CD8-positive, alpha-beta memory T cell (primary cell): ENCODE measurements around the gene ANTXR2. TPM values are rescaled to one million over a fixed set of nuclear protein-coding genes. Genes with fewer than 3 reads are reported as not detected.

ENCODE experiments used
- CTCF ChIA-PET: fragments of 350-600 bp; sonication (Branson Sonifier 250); formaldehyde crosslinking; loops from one replicate; lab custom pipeline; 2021; ENCODE audit warnings: antibody characterized with exemption; lab: Charles Lee
- POLR2A ChIA-PET: fragments of 350-600 bp; sonication (Branson Sonifier 250); formaldehyde crosslinking; loops from one replicate; lab custom pipeline; 2021; ENCODE audit warnings: antibody characterized with exemption; lab: Charles Lee
- DNase-seq, 5 donors: peaks; one replicate each; pipeline versions ENCODE4 v3.0.0 to v3.0.0-alpha.2; 2020 to 2022; ENCODE audit warnings: mixed read lengths in 1 of 5
- H3K27ac ChIP-seq: one replicate; pipeline ENCODE4 v1.7.0; 2013; ENCODE audit warnings: low read depth, mild to moderate bottlenecking, low read length, moderate library complexity
- H3K27me3 ChIP-seq: 2 replicates; pipeline ENCODE4 v1.7.0; 2013; ENCODE audit warnings: low read length, mild to moderate bottlenecking; ENCODE audit not compliant: insufficient read depth, poor library complexity, severe bottlenecking
- H3K36me3 ChIP-seq: 2 replicates; pipeline ENCODE4 v1.7.0; 2013; ENCODE audit warnings: mild to moderate bottlenecking, low read length, moderate library complexity; ENCODE audit not compliant: insufficient read depth
- H3K4me1 ChIP-seq: 2 replicates; pipeline ENCODE4 v1.7.0; 2013; ENCODE audit warnings: mild to moderate bottlenecking, low read length, moderate library complexity; ENCODE audit not compliant: insufficient read depth
- H3K4me3 ChIP-seq: 2 replicates; pipeline ENCODE4 v1.7.0; 2013; ENCODE audit warnings: mild to moderate bottlenecking, low read length
- H3K9me3 ChIP-seq: 2 replicates; pipeline ENCODE4 v1.7.0; 2013; ENCODE audit warnings: mild to moderate bottlenecking, low read length
- H3K27ac Mint-ChIP-seq, 8 donors: one replicate each; pipeline ENCODE4 v1.8.0; 2020 to 2021; ENCODE audit warnings: mixed read lengths in 8 of 8, mild to moderate bottlenecking in 6 of 8, inconsistent platforms in 3 of 8, moderate library complexity in 3 of 8
- H3K27me3 Mint-ChIP-seq, 2 donors: one replicate each; pipeline ENCODE4 v1.8.0; 2020 to 2021; ENCODE audit warnings: mixed read lengths in 2 of 2, mild to moderate bottlenecking in 1 of 2, moderate library complexity in 1 of 2
- H3K36me3 Mint-ChIP-seq, 3 donors: one replicate each; pipeline ENCODE4 v1.8.0; 2020 to 2021; ENCODE audit warnings: mixed read lengths in 3 of 3, inconsistent platforms in 1 of 3, mild to moderate bottlenecking in 1 of 3
- H3K4me1 Mint-ChIP-seq, 3 donors: one replicate each; pipeline ENCODE4 v1.8.0; 2020 to 2021; ENCODE audit warnings: mixed read lengths in 3 of 3, inconsistent platforms in 1 of 3, mild to moderate bottlenecking in 1 of 3
- H3K4me3 Mint-ChIP-seq, 7 donors: one replicate each; pipeline ENCODE4 v1.8.0; 2020 to 2021; ENCODE audit warnings: mixed read lengths in 7 of 7, mild to moderate bottlenecking in 6 of 7, moderate library complexity in 4 of 7, inconsistent platforms in 2 of 7
- H3K9me3 Mint-ChIP-seq, 5 donors: one replicate each; pipeline ENCODE4 v1.8.0; 2020 to 2022; ENCODE audit warnings: mixed read lengths in 5 of 5, mild to moderate bottlenecking in 3 of 5, moderate library complexity in 2 of 5, inconsistent platforms in 1 of 5
- polyA plus RNA-seq: library from polyadenylated mRNA; unstranded; fragments of 300-500 nt; fragmentation: Illumina TruSeq; gene quantifications from one replicate; pipeline ENCODE4 v1.2.3, GENCODE V29; 2021
- total RNA-seq, 2 experiments: library from RNA; stranded (reverse); gene quantifications; one replicate each; pipeline ENCODE4 v1.2.3, GENCODE V29; 2021

ANTXR2 gene
- total and polyA plus RNA-seq, 3 experiments from 2014 or later, result 18.2 to 44.2 (median 20.6) TPM

- Mint-ChIP-seq H3K9me3 (no peaks in the 10 kb centered on the region), H3K4me1 (peaks cover 11 to 13% (median 12%) of the 10 kb centered on the region in 3 donors), H3K27ac (no peak overlapping the region), H3K36me3 (peaks cover 0 to 3% (median 0%) of the 10 kb centered on the region in 3 donors), H3K4me3 (no peak overlapping the region), H3K27me3 (no peaks in the 10 kb centered on the region)
- no peak overlapping the region for H3K27ac ChIP-seq
- CTCF ChIA-PET, result no interaction called here
- no peak for DNase-seq
- no peak overlapping the region for H3K4me3 ChIP-seq
- H3K4me1 ChIP-seq, result no peaks in the 10 kb centered on the region
- POLR2A ChIA-PET, result no interaction called here
- H3K9me3 ChIP-seq, result no peaks in the 10 kb centered on the region
- no peaks in the 10 kb centered on the region for H3K27me3 ChIP-seq
- H3K36me3 ChIP-seq, result no peaks in the 10 kb centered on the region
Measured at GRCh38 chr4:79915246-79915645, 157.8 kb downstream of the ANTXR2 start.

- no peaks in the 10 kb centered on the region for H3K27me3 Mint-ChIP-seq
Measured at GRCh38 chr4:79913581-79913980, 159.4 kb downstream of the ANTXR2 start.

GRCh38 chr4:79907001-79907400 lies 166.0 kb downstream of the ANTXR2 start:
- no peak for DNase-seq
- H3K27ac ChIP-seq, result no peak overlapping the region
- H3K9me3 ChIP-seq, result no peaks in the 10 kb centered on the region
- H3K4me1 Mint-ChIP-seq, result peaks cover 6 to 16% (median 6%) of the 10 kb centered on the region in 3 donors
- H3K36me3 ChIP-seq, result no peaks in the 10 kb centered on the region
- H3K4me1 ChIP-seq, result no peaks in the 10 kb centered on the region
- H3K4me3 Mint-ChIP-seq, result no peak overlapping the region
- no peaks in the 10 kb centered on the region for H3K9me3 Mint-ChIP-seq
- no peaks in the 10 kb centered on the region for H3K27me3 ChIP-seq
- ChIA-PET CTCF (no interaction called here), POLR2A (no interaction called here)
- H3K27ac Mint-ChIP-seq, result peak overlapping the region in 1 of 8 donors; percentile 10
- peaks cover 13 to 38% (median 13%) of the 10 kb centered on the region in 3 donors for H3K36me3 Mint-ChIP-seq
- H3K27me3 Mint-ChIP-seq, result no peaks in the 10 kb centered on the region
- no peak overlapping the region for H3K4me3 ChIP-seq

More at GRCh38 chr4:79913581-79913980, 159.4 kb downstream of the ANTXR2 start:
- no peaks in the 10 kb centered on the region for H3K27me3 ChIP-seq
- no peaks in the 10 kb centered on the region for H3K36me3 ChIP-seq
- ChIA-PET CTCF (no interaction called here), POLR2A (no interaction called here)
- H3K36me3 Mint-ChIP-seq, result peaks cover 1 to 6% (median 3%) of the 10 kb centered on the region in 3 donors
- H3K9me3 ChIP-seq, result no peaks in the 10 kb centered on the region
- no peak for DNase-seq
- no peak overlapping the region for H3K4me3 ChIP-seq
- H3K4me1 ChIP-seq, result no peaks in the 10 kb centered on the region
- no peak overlapping the region for H3K27ac Mint-ChIP-seq
- peaks cover 11 to 13% (median 12%) of the 10 kb centered on the region in 3 donors for H3K4me1 Mint-ChIP-seq
- H3K27ac ChIP-seq, result no peak overlapping the region
- no peak overlapping the region for H3K4me3 Mint-ChIP-seq
- no peaks in the 10 kb centered on the region for H3K9me3 Mint-ChIP-seq

- H3K36me3 Mint-ChIP-seq, result peaks cover 14 to 38% (median 15%) of the 10 kb centered on the region in 3 donors
- Histone ChIP-seq H3K36me3 (no peaks in the 10 kb centered on the region), H3K9me3 (no peaks in the 10 kb centered on the region), H3K4me1 (no peaks in the 10 kb centered on the region), H3K27me3 (no peaks in the 10 kb centered on the region), H3K4me3 (no peak overlapping the region), H3K27ac (no peak overlapping the region)
- ChIA-PET POLR2A (no interaction called here), CTCF (no interaction called here)
- no peak overlapping the region for H3K27ac Mint-ChIP-seq
- no peaks in the 10 kb centered on the region for H3K9me3 Mint-ChIP-seq
- no peak for DNase-seq
- no peaks in the 10 kb centered on the region for H3K27me3 Mint-ChIP-seq
- peaks cover 6 to 16% (median 6%) of the 10 kb centered on the region in 3 donors for H3K4me1 Mint-ChIP-seq
- H3K4me3 Mint-ChIP-seq, result peak overlapping the region in 1 of 7 donors; percentile 28
Measured at GRCh38 chr4:79906303-79906702, 166.7 kb downstream of the ANTXR2 start.

GRCh38 chr4:79905212-79905611 lies 167.8 kb downstream of the ANTXR2 start:
- Mint-ChIP-seq H3K36me3 (peaks cover 15 to 35% (median 17%) of the 10 kb centered on the region in 3 donors), H3K27ac (no peak overlapping the region), H3K4me3 (no peak overlapping the region), H3K27me3 (no peaks in the 10 kb centered on the region), H3K9me3 (peaks cover 0 to 2% (median 0%) of the 10 kb centered on the region in 5 donors), H3K4me1 (peaks cover 6 to 16% (median 6%) of the 10 kb centered on the region in 3 donors)
- ChIA-PET CTCF (no interaction called here), POLR2A (no interaction called here)
- DNase-seq, result no peak
- Histone ChIP-seq H3K27ac (no peak overlapping the region), H3K27me3 (no peaks in the 10 kb centered on the region), H3K9me3 (no peaks in the 10 kb centered on the region), H3K4me1 (no peaks in the 10 kb centered on the region), H3K36me3 (no peaks in the 10 kb centered on the region), H3K4me3 (no peak overlapping the region)

- Histone ChIP-seq H3K27ac (no peak overlapping the region), H3K27me3 (no peaks in the 10 kb centered on the region), H3K4me1 (no peaks in the 10 kb centered on the region), H3K9me3 (no peaks in the 10 kb centered on the region), H3K4me3 (no peak overlapping the region), H3K36me3 (no peaks in the 10 kb centered on the region)
- peaks cover 6 to 16% (median 6%) of the 10 kb centered on the region in 3 donors for H3K4me1 Mint-ChIP-seq
- POLR2A ChIA-PET, result no interaction called here
- H3K27me3 Mint-ChIP-seq, result no peaks in the 10 kb centered on the region
- CTCF ChIA-PET, result no interaction called here
- peaks cover 0 to 4% (median 0%) of the 10 kb centered on the region in 5 donors for H3K9me3 Mint-ChIP-seq
- no peak overlapping the region for H3K4me3 Mint-ChIP-seq
- no peak overlapping the region for H3K27ac Mint-ChIP-seq
- no peak for DNase-seq
- H3K36me3 Mint-ChIP-seq, result peaks cover 15 to 35% (median 17%) of the 10 kb centered on the region in 3 donors
Measured at GRCh38 chr4:79904331-79904730, 168.7 kb downstream of the ANTXR2 start.

- H3K4me3 Mint-ChIP-seq, result no peak overlapping the region
- no peak for DNase-seq
- H3K9me3 ChIP-seq, result no peaks in the 10 kb centered on the region
- POLR2A ChIA-PET, result no interaction called here
- H3K4me1 ChIP-seq, result no peaks in the 10 kb centered on the region
- H3K36me3 ChIP-seq, result no peaks in the 10 kb centered on the region
- peaks cover 0 to 4% (median 2%) of the 10 kb centered on the region in 5 donors for H3K9me3 Mint-ChIP-seq
- peak overlapping the region in 1 of 8 donors; percentile 20 for H3K27ac Mint-ChIP-seq
- no peaks in the 10 kb centered on the region for H3K27me3 ChIP-seq
- H3K4me1 Mint-ChIP-seq, result no peaks in the 10 kb centered on the region
- no peaks in the 10 kb centered on the region for H3K27me3 Mint-ChIP-seq
- H3K4me3 ChIP-seq, result no peak overlapping the region
- CTCF ChIA-PET, result no interaction called here
- H3K36me3 Mint-ChIP-seq, result peaks cover 2 to 5% (median 3%) of the 10 kb centered on the region in 3 donors
- H3K27ac ChIP-seq, result no peak overlapping the region
Measured at GRCh38 chr4:79900182-79900581, 172.8 kb downstream of the ANTXR2 start.

GRCh38 chr4:79899481-79899880 lies 173.5 kb downstream of the ANTXR2 start:
- DNase-seq, result no peak
- Histone ChIP-seq H3K36me3 (no peaks in the 10 kb centered on the region), H3K4me1 (no peaks in the 10 kb centered on the region), H3K27ac (no peak overlapping the region), H3K4me3 (no peak overlapping the region), H3K9me3 (no peaks in the 10 kb centered on the region), H3K27me3 (no peaks in the 10 kb centered on the region)
- Mint-ChIP-seq H3K4me1 (no peaks in the 10 kb centered on the region), H3K4me3 (no peak overlapping the region), H3K9me3 (peaks cover 0 to 4% (median 2%) of the 10 kb centered on the region in 5 donors), H3K36me3 (peaks cover 0 to 3% (median 2%) of the 10 kb centered on the region in 3 donors), H3K27ac (no peak overlapping the region), H3K27me3 (no peaks in the 10 kb centered on the region)
- ChIA-PET CTCF (no interaction called here), POLR2A (no interaction called here)
